Measurements from ENCODE around the gene TNRC6C. TPM values are rescaled to one million over a fixed set of nuclear protein-coding genes. Genes with fewer than 3 reads are reported as not detected.
A peak's percentile ranks its signal among the peaks of the same experiment; 100 is the strongest.

TNRC6C gene
- total and polyA plus RNA-seq, 2 of the 13 experiments (the other 11 are each of a cell fraction or from before 2014, with no cell fraction given): 0.66 to 4.9 TPM

GRCh38 chr17:78144736-78145641, 186.5 kb downstream of the TNRC6C start (continued):
- TF ChIP-seq ZNF276 (CRISPR knock-in tag; IDR thresholded peaks at IDR 0.05; ENCODE audit: low read depth) (peak; percentile 94), ZNF740 (CRISPR knock-in tag; IDR thresholded peaks at IDR 0.05) (peak; percentile 86), ZFAT (CRISPR knock-in tag; conservative IDR thresholded peaks at IDR 0.05) (no peak), ZNF558 (CRISPR knock-in tag; IDR thresholded peaks at IDR 0.05; ENCODE audit: borderline replicate concordance) (0 out of 2 replicates have a peak, but pooled peaks have one; percentile 51), TGIF2 (CRISPR knock-in tag; IDR thresholded peaks at IDR 0.05) (0 out of 2 replicates have a peak, but pooled peaks have one; percentile 41), ZNF782 (CRISPR knock-in tag; IDR thresholded peaks at IDR 0.05; ENCODE audit: borderline replicate concordance) (no peak), ZFP36 (IDR thresholded peaks at IDR 0.05; ENCODE audit: borderline replicate concordance, low read depth, low read length, partially characterized antibody) (no peak), ZSCAN29 (CRISPR knock-in tag; conservative IDR thresholded peaks at IDR 0.05) (no peak), ESRRA (CRISPR knock-in tag; IDR thresholded peaks at IDR 0.05; ENCODE audit: low read depth) (no peak), ZNF232 (CRISPR knock-in tag; IDR thresholded peaks at IDR 0.05; ENCODE audit: borderline replicate concordance) (peak; percentile 95), MYPOP (CRISPR knock-in tag; IDR thresholded peaks at IDR 0.05) (peak; percentile 65; the same call in 1 of the 2 replicates), POLR2AphosphoS2 (IDR thresholded peaks at IDR 0.05; ENCODE audit: low read depth, low read length) (no peak), NFE2L1 (CRISPR knock-in tag; IDR thresholded peaks at IDR 0.05; ENCODE audit: borderline replicate concordance) (no peak), ZNF7 (CRISPR knock-in tag; IDR thresholded peaks at IDR 0.05) (no peak), ATF3 (CRISPR knock-in tag; IDR thresholded peaks at IDR 0.05) (no peak), RFX5 (IDR thresholded peaks at IDR 0.05; ENCODE audit: low read depth, low read length) (no peak), ZBTB37 (CRISPR knock-in tag; IDR thresholded peaks at IDR 0.05) (peak; percentile 75), KLF12 (CRISPR knock-in tag; IDR thresholded peaks at IDR 0.05; ENCODE audit: borderline replicate concordance) (0 out of 2 replicates have a peak, but pooled peaks have one; percentile 33), ZFP90 (CRISPR knock-in tag; IDR thresholded peaks at IDR 0.05; ENCODE audit: borderline replicate concordance) (0 out of 2 replicates have a peak, but pooled peaks have one; percentile 17), CEBPZ (IDR thresholded peaks at IDR 0.05; ENCODE audit: low read length) (no peak)
